K562 (cell line): ENCODE measurements around the gene PRTFDC1. TPM values are rescaled to one million over a fixed set of nuclear protein-coding genes. Genes with fewer than 3 reads are reported as not detected.
A peak's percentile ranks its signal among the peaks of the same experiment; 100 is the strongest.

ENCODE experiments used
- ADNP ChIP-seq: fragments of 200-800 bp; sonication (Bioruptor generic); IDR thresholded peaks from 2 replicates; pipeline ENCODE4 v1.6.1; 2016; ENCODE audit warnings: missing genetic modification characterization, missing compliant biosample characterization
- BCL6 ChIP-seq: fragments of 250-450 bp; sonication (Bioruptor Pico); IDR thresholded peaks from 2 replicates; pipeline ENCODE4 v1.4.0; 2020
- CBFA2T3 ChIP-seq: fragments of 450-650 bp; IDR thresholded peaks from 2 replicates; pipeline ENCODE4 v1.6.1; 2017
- E2F6 ChIP-seq, 2 experiments: IDR thresholded peaks; 2 replicates each; pipeline ENCODE4 v1.6.1; 2011; ENCODE audit warnings: borderline replicate concordance in 1 of 2, control low read depth in 1 of 2, low read depth in 1 of 2, low read length in 1 of 2, mild to moderate bottlenecking in 1 of 2, mixed read lengths in 1 of 2, moderate library complexity in 1 of 2; ENCODE audit not compliant: insufficient read depth in 1 of 2, insufficient read length in 1 of 2, poor library complexity in 1 of 2, severe bottlenecking in 1 of 2; ENCODE audit errors: extremely low read depth in 1 of 2
- ELF2 ChIP-seq: fragments of 250-450 bp; sonication (Bioruptor Pico); IDR thresholded peaks from 2 replicates; pipeline ENCODE4 v1.5.0; 2021; ENCODE audit warnings: mild to moderate bottlenecking
- EWSR1 ChIP-seq: fragments of 450-650 bp; IDR thresholded peaks from 2 replicates; pipeline ENCODE4 v1.6.1; 2018; ENCODE audit warnings: borderline replicate concordance, mild to moderate bottlenecking, low read depth, moderate library complexity; ENCODE audit not compliant: partially characterized antibody
- FIP1L1 ChIP-seq: fragments of 200-400 bp; formaldehyde crosslinking; IDR thresholded peaks from 2 replicates; pipeline ENCODE4 v1.6.1; 2018; ENCODE audit warnings: mild to moderate bottlenecking, low read depth, low read length; ENCODE audit not compliant: poor library complexity, severe bottlenecking
- FOSL1 ChIP-seq: fragments of 200-800 bp; sonication (Bioruptor generic); conservative IDR thresholded peaks from 2 replicates; pipeline ENCODE4 v1.6.1; 2016; ENCODE audit warnings: missing genetic modification characterization, missing compliant biosample characterization
- HDAC3 ChIP-seq: fragments of 450-650 bp; IDR thresholded peaks from 2 replicates; pipeline ENCODE4 v1.6.1; 2018; ENCODE audit warnings: borderline replicate concordance, mild to moderate bottlenecking, moderate library complexity; ENCODE audit not compliant: partially characterized antibody
- HDAC6 ChIP-seq: IDR thresholded peaks from 2 replicates; pipeline ENCODE4 v1.6.1; 2012; ENCODE audit warnings: low read depth, mild to moderate bottlenecking, control low read depth, inconsistent platforms, low read length, moderate library complexity
- HNRNPL ChIP-seq: fragments of 200-400 bp; formaldehyde crosslinking; IDR thresholded peaks from 2 replicates; pipeline ENCODE4 v1.6.1; 2017; ENCODE audit warnings: low read depth, mild to moderate bottlenecking, low read length
- KDM4B ChIP-seq, 2 experiments: fragments of 450-650 bp in 1 of 2; sonication (generic) in 1 of 2; IDR thresholded peaks; 2 replicates each; pipeline ENCODE4 v1.6.1; 2016 to 2017; ENCODE audit warnings: borderline replicate concordance in 2 of 2, antibody characterized with exemption in 1 of 2, low read depth in 1 of 2, mild to moderate bottlenecking in 1 of 2
- MXI1 ChIP-seq: IDR thresholded peaks from 2 replicates; pipeline ENCODE4 v1.6.1; 2011; ENCODE audit warnings: low read depth, mild to moderate bottlenecking, improper control_type of control experiment, low read length
- NONO ChIP-seq, 2 experiments: fragments of 200-400 bp in 1 of 2; fragments of 450-650 bp in 1 of 2; formaldehyde crosslinking in 1 of 2; IDR thresholded peaks; 2 replicates each; pipeline ENCODE4 v1.6.1; 2017; ENCODE audit warnings: low read depth in 2 of 2, mild to moderate bottlenecking in 2 of 2, moderate library complexity in 2 of 2, low read length in 1 of 2
- TRIM24 ChIP-seq, 2 experiments: fragments of 450-650 bp; IDR thresholded peaks; 2 replicates each; pipeline ENCODE4 v1.6.1; 2016
- U2AF2 ChIP-seq: fragments of 200-400 bp; formaldehyde crosslinking; optimal IDR thresholded peaks from 2 replicates; pipeline ENCODE3; 2017; ENCODE audit warnings: low read depth, mild to moderate bottlenecking, low read length
- ZBTB26 ChIP-seq: fragments of 450-650 bp; formaldehyde crosslinking; IDR thresholded peaks from 2 replicates; pipeline ENCODE4 v1.4.0; 2022; ENCODE audit warnings: missing genetic modification characterization
- ZNF143 ChIP-seq: sonication (generic); formaldehyde crosslinking; IDR thresholded peaks from 2 replicates; pipeline ENCODE4 v1.9.0; 2022; ENCODE audit warnings: mild to moderate bottlenecking, missing genetic modification reagents
- ZNF224 ChIP-seq: sonication (generic); formaldehyde crosslinking; IDR thresholded peaks from 2 replicates; pipeline ENCODE4 v1.8.0; 2022; ENCODE audit warnings: mild to moderate bottlenecking, missing genetic modification reagents
- ZNF449 ChIP-seq: fragments of 250-450 bp; sonication (Bioruptor Pico); IDR thresholded peaks from 2 replicates; pipeline ENCODE4 v1.8.0; 2022; ENCODE audit warnings: moderate library complexity, mild to moderate bottlenecking, inconsistent platforms
- ZNF655 ChIP-seq: fragments of 250-450 bp; sonication (Bioruptor Pico); IDR thresholded peaks from 2 replicates; pipeline ENCODE4 v1.5.0; 2021
- ZNF740 ChIP-seq, 3 experiments: fragments of 200-800 bp in 1 of 3; sonication (Bioruptor generic) in 1 of 3; sonication (generic) in 1 of 3; formaldehyde crosslinking in 1 of 3; IDR thresholded peaks; 2 replicates each; pipeline versions ENCODE4 v1.6.1 to v1.8.0; 2016 to 2022; ENCODE audit warnings: mild to moderate bottlenecking in 2 of 3, missing compliant biosample characterization in 2 of 3, missing genetic modification characterization in 2 of 3, missing genetic modification reagents in 1 of 3
- polyA plus RNA-seq, 8 experiments: library from polyadenylated mRNA; depleted of rRNA in 4 of 8; stranded (reverse) in 5 of 8; unstranded in 3 of 8; fragments of >200 nt; fragmentation: Nextera tagmentation in 2 of 8; fragmentation: Illumina TruSeq in 1 of 8; extraction: Ambion mirVana in 2 of 8; extraction: Trizol in 1 of 8; gene quantifications; 2 replicates each; pipeline versions ENCODE4 v1.2.1 to v1.2.3, GENCODE V29; 2011 to 2014; ENCODE audit warnings: inconsistent platforms in 1 of 8, missing spikeins in 1 of 8
- total RNA-seq, 7 experiments: library from RNA; depleted of rRNA in 6 of 7; stranded (reverse); fragments of >200 nt in 6 of 7; fragmentation: Illumina TruSeq in 2 of 7; extraction: Trizol in 2 of 7; gene quantifications; 2 replicates each; pipeline versions ENCODE4 v1.2.1 to v1.2.3, GENCODE V29; 2011 to 2021; ENCODE audit warnings: low replicate concordance in 1 of 7

The PRTFDC1 gene
- total and polyA plus RNA-seq, 9 of the 15 experiments (the other 6 are each of a cell fraction or from before 2014, with no cell fraction given) = 7.0 to 27.6 (median 10.0) TPM

- no peak for TF ChIP-seq ZNF740 (CRISPR knock-in tag; IDR thresholded peaks at IDR 0.05)
- no peak for TF ChIP-seq ZNF740 (tag; IDR thresholded peaks at IDR 0.05)
- TF ChIP-seq ZNF143 (CRISPR knock-in tag) = no peak
- TF ChIP-seq TRIM24 (IDR thresholded peaks at IDR 0.05) = peak; percentile 82 to 85
- TF ChIP-seq KDM4B (IDR thresholded peaks at IDR 0.05; ENCODE audit: borderline replicate concordance in 2 of 2, low read depth in 1 of 2) = no peak
- no peak for TF ChIP-seq ZNF655 (CRISPR knock-in tag)
- no peak for TF ChIP-seq FIP1L1
- no peak for TF ChIP-seq ADNP
- no peak for TF ChIP-seq ZNF224 (CRISPR knock-in tag)
- no peak for TF ChIP-seq E2F6 (IDR thresholded peaks at IDR 0.05; ENCODE audit: borderline replicate concordance in 1 of 2, extremely low read depth in 1 of 2, insufficient read depth in 1 of 2, insufficient read length in 1 of 2, low read depth in 1 of 2, low read length in 1 of 2, poor library complexity in 1 of 2, severe bottlenecking in 1 of 2)
- no peak for TF ChIP-seq BCL6 (CRISPR knock-in tag)
- TF ChIP-seq FOSL1 (tag) = peak; percentile 95
- peak; percentile 57 for TF ChIP-seq HDAC3
- TF ChIP-seq HNRNPL = no peak
- TF ChIP-seq EWSR1 = no peak
- no peak for TF ChIP-seq ZNF449
- TF ChIP-seq ZBTB26 (CRISPR knock-in tag) = no peak
- TF ChIP-seq NONO (IDR thresholded peaks at IDR 0.05; ENCODE audit: low read depth in 2 of 2, low read length in 1 of 2) = no peak
- no peak for TF ChIP-seq U2AF2
- TF ChIP-seq ELF2 (CRISPR knock-in tag) = no peak
- no peak for TF ChIP-seq MXI1
- no peak for TF ChIP-seq HDAC6
- TF ChIP-seq CBFA2T3 = peak; percentile 93
These were observed 55.0 kb downstream of the PRTFDC1 start (continued) for GRCh38 chr10:24897326-24897926.
